H9 (cell line): ENCODE results near the gene MEGF9. TPM values are rescaled to one million over a fixed set of nuclear protein-coding genes. Genes with fewer than 3 reads are reported as not detected.

Experiments
- DNase-seq: peaks from one replicate; pipeline ENCODE4 v3.0.0-alpha.2; 2017
- H2AFZ ChIP-seq: one replicate; pipeline ENCODE4 v1.6.1; 2013; ENCODE audit warnings: mild to moderate bottlenecking, low read length, control low read depth, moderate library complexity
- H2AK5ac ChIP-seq: 2 replicates; pipeline ENCODE4 v1.6.1; 2013; ENCODE audit warnings: low read length, control low read depth, mixed read lengths; ENCODE audit not compliant: insufficient read length
- H2BK120ac ChIP-seq: one replicate; pipeline ENCODE4 v1.6.1; 2013; ENCODE audit warnings: low read depth, mild to moderate bottlenecking, low read length, control low read depth, inconsistent platforms; ENCODE audit not compliant: poor library complexity, severe bottlenecking
- H2BK12ac ChIP-seq: 2 replicates; pipeline ENCODE4 v1.6.1; 2013; ENCODE audit warnings: low read length, control low read depth, mixed read lengths, low read depth; ENCODE audit not compliant: insufficient read length
- H2BK15ac ChIP-seq: 2 replicates; pipeline ENCODE4 v1.6.1; 2013; ENCODE audit warnings: low read depth, low read length, control low read depth
- H2BK20ac ChIP-seq: one replicate; pipeline ENCODE4 v1.6.1; 2013; ENCODE audit warnings: low read depth, mild to moderate bottlenecking, low read length, control low read depth, inconsistent platforms; ENCODE audit not compliant: poor library complexity, severe bottlenecking
- H2BK5ac ChIP-seq: 2 replicates; pipeline ENCODE4 v1.6.1; 2013; ENCODE audit warnings: low read length, control low read depth, mixed read lengths; ENCODE audit not compliant: insufficient read length
- H3K14ac ChIP-seq: 2 replicates; pipeline ENCODE4 v1.6.1; 2013; ENCODE audit warnings: low read length, control low read depth; ENCODE audit not compliant: insufficient read depth
- H3K18ac ChIP-seq: 2 replicates; pipeline ENCODE4 v1.6.1; 2013; ENCODE audit warnings: low read depth, mild to moderate bottlenecking, mixed read lengths, low read length, control low read depth; ENCODE audit not compliant: insufficient read length
- H3K23ac ChIP-seq: 2 replicates; pipeline ENCODE4 v1.6.1; 2013; ENCODE audit warnings: low read length, control low read depth, mixed read lengths, low read depth; ENCODE audit not compliant: insufficient read length
- H3K23me2 ChIP-seq: 2 replicates; pipeline ENCODE4 v1.6.1; 2013; ENCODE audit warnings: low read depth, mild to moderate bottlenecking, mixed read lengths, low read length, control low read depth; ENCODE audit not compliant: insufficient read length, poor library complexity, severe bottlenecking
- H3K27ac ChIP-seq: 2 replicates; pipeline ENCODE4 v1.5.1; 2013; ENCODE audit warnings: low read length, control low read depth, mixed read lengths, low read depth; ENCODE audit not compliant: insufficient read length
- H3K27me3 ChIP-seq: 2 replicates; pipeline ENCODE4 v1.6.1; 2013; ENCODE audit warnings: low read length, control low read depth, inconsistent platforms; ENCODE audit not compliant: insufficient read depth
- H3K4ac ChIP-seq: 2 replicates; pipeline ENCODE4 v1.6.1; 2013; ENCODE audit warnings: low read depth, mild to moderate bottlenecking, control low read depth, inconsistent platforms, low read length, moderate library complexity
- H3K4me1 ChIP-seq: 2 replicates; pipeline ENCODE4 v1.6.1; 2013; ENCODE audit warnings: low read length, control low read depth, inconsistent platforms; ENCODE audit not compliant: insufficient read depth
- H3K4me2 ChIP-seq: 2 replicates; pipeline ENCODE4 v1.6.1; 2013; ENCODE audit warnings: low read length, control low read depth, mixed read lengths; ENCODE audit not compliant: insufficient read length, insufficient read depth
- H3K56ac ChIP-seq: 2 replicates; pipeline ENCODE4 v1.6.1; 2013; ENCODE audit warnings: low read depth, mild to moderate bottlenecking, mixed read lengths, low read length, control low read depth; ENCODE audit not compliant: insufficient read length
- H3K79me1 ChIP-seq: 2 replicates; pipeline ENCODE4 v1.6.1; 2013; ENCODE audit warnings: low read depth, mild to moderate bottlenecking, moderate library complexity, low read length, control low read depth, inconsistent platforms; ENCODE audit not compliant: insufficient read depth, poor library complexity, severe bottlenecking
- H3K79me2 ChIP-seq: 2 replicates; pipeline ENCODE4 v1.6.1; 2013; ENCODE audit warnings: low read length, control low read depth, inconsistent platforms; ENCODE audit not compliant: insufficient read depth
- H3K9ac ChIP-seq: 2 replicates; pipeline ENCODE4 v1.6.1; 2013; ENCODE audit warnings: low read length, control low read depth, mixed read lengths; ENCODE audit not compliant: insufficient read length; ENCODE audit errors: extremely low read depth
- H3K9me3 ChIP-seq: one replicate; pipeline ENCODE4 v1.6.1; 2013; ENCODE audit warnings: low read depth, low read length, inconsistent platforms; ENCODE audit not compliant: control insufficient read depth
- H3T11ph ChIP-seq: one replicate; pipeline ENCODE4 v1.6.1; 2013; ENCODE audit warnings: mild to moderate bottlenecking, low read length, control low read depth, inconsistent platforms
- H4K20me1 ChIP-seq: one replicate; pipeline ENCODE4 v1.6.1; 2013; ENCODE audit not compliant: control insufficient read depth, insufficient read length, insufficient read depth
- H4K5ac ChIP-seq: 2 replicates; pipeline ENCODE4 v1.6.1; 2013; ENCODE audit warnings: low read depth, mild to moderate bottlenecking, mixed read lengths, low read length, control low read depth; ENCODE audit not compliant: insufficient read length
- H4K8ac ChIP-seq: replicated peaks from 2 replicates; pipeline ENCODE4 v1.6.1; 2013; ENCODE audit warnings: low read length, control low read depth, mixed read lengths, low read depth; ENCODE audit not compliant: insufficient read length
- H4K91ac ChIP-seq: 2 replicates; pipeline ENCODE4 v1.6.1; 2013; ENCODE audit warnings: low read depth, mild to moderate bottlenecking, moderate library complexity, mixed read lengths, low read length, control low read depth; ENCODE audit not compliant: insufficient read length
- H3K27ac Mint-ChIP-seq, 3 experiments: 2 replicates in 2 of 3; 3 replicates in 1 of 3; pipeline ENCODE4 v1.8.0; 2020 to 2021; ENCODE audit warnings: mixed read lengths in 3 of 3, mild to moderate bottlenecking in 1 of 3, moderate library complexity in 1 of 3
- H3K27me3 Mint-ChIP-seq: 2 replicates; pipeline ENCODE4 v1.8.0; 2021; ENCODE audit warnings: low read depth, mild to moderate bottlenecking, moderate library complexity, mixed read lengths
- H3K36me3 Mint-ChIP-seq, 3 experiments: 2 replicates in 2 of 3; 3 replicates in 1 of 3; pipeline ENCODE4 v1.8.0; 2020 to 2021; ENCODE audit warnings: low read depth in 3 of 3, mixed read lengths in 3 of 3; ENCODE audit not compliant: insufficient read depth in 1 of 3
- H3K4me1 Mint-ChIP-seq, 2 experiments: 2 replicates each; pipeline ENCODE4 v1.8.0; 2020; ENCODE audit warnings: mixed read lengths in 2 of 2
- H3K4me3 Mint-ChIP-seq, 2 experiments: 2 replicates in 1 of 2; 3 replicates in 1 of 2; pipeline ENCODE4 v1.8.0; 2020 to 2021; ENCODE audit warnings: mild to moderate bottlenecking in 2 of 2, mixed read lengths in 2 of 2, moderate library complexity in 1 of 2
- H3K9me3 Mint-ChIP-seq, 2 experiments: 2 replicates in 1 of 2; 3 replicates in 1 of 2; pipeline ENCODE4 v1.8.0; 2020; ENCODE audit warnings: mild to moderate bottlenecking in 2 of 2, mixed read lengths in 2 of 2, moderate library complexity in 1 of 2
- CTCF ChIP-seq: fragments of 200-600 bp; sonication (generic); conservative IDR thresholded peaks from 3 replicates; pipeline ENCODE4 v1.8.0; 2021; ENCODE audit warnings: antibody characterized with exemption, mild to moderate bottlenecking
- WGBS: extraction: QIAGEN DNeasy Blood & Tissue Kit; methylation state at CpG from one replicate; pipeline ENCODE4 v1.1.7; 2013; ENCODE audit warnings: missing lambda C conversion rate, low lambda C conversion rate, mixed read lengths; ENCODE audit not compliant: insufficient read length; ENCODE audit errors: extremely low coverage; 5-methylcytosine and 5-hydroxymethylcytosine counted together
- total RNA-seq: library from RNA; stranded (reverse); gene quantifications from 2 replicates; pipeline ENCODE4 v1.2.1, GENCODE V29; 2021

MEGF9 gene
- total RNA-seq, 1 experiment from 2014 or later, result 0.94 TPM

GRCh38 chr9:120628207-120628924, 85.9 kb downstream of the MEGF9 start:
- peaks cover 2% of the 10 kb centered on the region for H3K27me3 Mint-ChIP-seq
- Histone ChIP-seq H3K56ac (no peak overlapping the region), H2BK5ac (no peak overlapping the region), H2BK20ac (no peak overlapping the region), H2AFZ (no peak overlapping the region), H3K79me2 (no peaks in the 10 kb centered on the region), H3K23me2 (no peaks in the 10 kb centered on the region), H3K4me1 (no peaks in the 10 kb centered on the region), H3K27me3 (no peaks in the 10 kb centered on the region), H2BK12ac (no peak overlapping the region), H3K9me3 (no peaks in the 10 kb centered on the region), H4K5ac (no peak overlapping the region), H2BK120ac (no peak overlapping the region), H3K4me2 (no peak overlapping the region), H4K8ac (no peak overlapping the region), H3K27ac (no peak overlapping the region), H2BK15ac (no peak overlapping the region), H4K91ac (no peak overlapping the region), H3K79me1 (no peaks in the 10 kb centered on the region), H3K4ac (no peak overlapping the region), H3K9ac (no peak overlapping the region), H2AK5ac (no peak overlapping the region), H3K14ac (no peak overlapping the region), H4K20me1 (no peaks in the 10 kb centered on the region), H3K18ac (no peak overlapping the region), H3K23ac (no peak overlapping the region), H3T11ph (no peak overlapping the region)
- no peak for DNase-seq
- WGBS, result no CpG with 5 or more reads among the region's 4 CpGs
- H3K9me3 Mint-ChIP-seq, result no peaks in the 10 kb centered on the region
- H3K36me3 Mint-ChIP-seq, result no peaks in the 10 kb centered on the region
- H3K4me3 Mint-ChIP-seq, result no peak overlapping the region
- no peak for TF ChIP-seq CTCF
- no peak overlapping the region for H3K27ac Mint-ChIP-seq
- peaks cover 5 to 6% of the 10 kb centered on the region in 2 experiments for H3K4me1 Mint-ChIP-seq
